Raji (cell line): ENCODE results near the gene GLTPD2.

ENCODE experiments used
- POLR2A ChIP-seq: IDR thresholded peaks from 2 replicates; pipeline ENCODE4 v1.6.1; 2011; ENCODE audit warnings: low read depth, low read length, control low read depth; ENCODE audit not compliant: insufficient read depth

GLTPD2 gene

GRCh38 chr17:4764595-4764994 lies 24.2 kb upstream of the GLTPD2 start:
- no peak for TF ChIP-seq POLR2A

GRCh38 chr17:4766201-4766600 lies 22.6 kb upstream of the GLTPD2 start:
- no peak for TF ChIP-seq POLR2A

GRCh38 chr17:4766723-4767122 lies 22.0 kb upstream of the GLTPD2 start:
- TF ChIP-seq POLR2A, result no peak

GRCh38 chr17:4768298-4768697 lies 20.5 kb upstream of the GLTPD2 start:
- TF ChIP-seq POLR2A, result no peak

GRCh38 chr17:4769628-4770027 lies 19.1 kb upstream of the GLTPD2 start:
- TF ChIP-seq POLR2A, result no peak

- TF ChIP-seq POLR2A, result no peak
Observed at GRCh38 chr17:4771519-4772234, 17.1 kb upstream of the GLTPD2 start, which contains the start of gene TM4SF5. Gene TM4SF5, plus strand, starts transcription at chr17:4771886. Its CDS starts 37 bp downstream, at chr17:4771923.

- no peak for TF ChIP-seq POLR2A
Observed at GRCh38 chr17:4772235-4772613, 16.5 kb upstream of the GLTPD2 start.

GRCh38 chr17:4777969-4778760 lies 10.6 kb upstream of the GLTPD2 start:
- no peak for TF ChIP-seq POLR2A

- TF ChIP-seq POLR2A, result no peak
Observed at GRCh38 chr17:4780325-4780955, 8.3 kb upstream of the GLTPD2 start.

GRCh38 chr17:4782652-4783051 lies 6.1 kb upstream of the GLTPD2 start:
- TF ChIP-seq POLR2A, result no peak

- no peak for TF ChIP-seq POLR2A
Observed at GRCh38 chr17:4785311-4786105, 3.3 kb upstream of the GLTPD2 start.

- no peak for TF ChIP-seq POLR2A
Observed at GRCh38 chr17:4786106-4786511, 2.7 kb upstream of the GLTPD2 start, which contains the start of gene VMO1. Gene VMO1, minus strand, starts transcription at chr17:4786364. Its CDS starts 12 bp downstream, at chr17:4786352.

GRCh38 chr17:4786516-4786915 lies 2.2 kb upstream of the GLTPD2 start:
- no peak for TF ChIP-seq POLR2A

- TF ChIP-seq POLR2A, result no peak
Observed at GRCh38 chr17:4788159-4788806, 481 bp upstream of the GLTPD2 start.

- TF ChIP-seq POLR2A, result no peak
Observed at GRCh38 chr17:4789701-4789950, 862 bp downstream of the GLTPD2 start.
